HG02798 (cell line): Measurements from ENCODE around the gene BCL7C.
A peak's percentile ranks its signal among the peaks of the same experiment; 100 is the strongest.

Experiments used
- ATAC-seq: cut with Tn5 transposase; IDR thresholded peaks from one replicate; pipeline ENCODE4 v1.9.1; 2021; ENCODE audit warnings: mild to moderate bottlenecking; ENCODE audit not compliant: unreplicated experiment, poor library complexity

Gene BCL7C

GRCh38 chr16:30922960-30923535 is 29.2 kb upstream of the BCL7C start:
- peak; percentile 75 for ATAC-seq

DNA sequence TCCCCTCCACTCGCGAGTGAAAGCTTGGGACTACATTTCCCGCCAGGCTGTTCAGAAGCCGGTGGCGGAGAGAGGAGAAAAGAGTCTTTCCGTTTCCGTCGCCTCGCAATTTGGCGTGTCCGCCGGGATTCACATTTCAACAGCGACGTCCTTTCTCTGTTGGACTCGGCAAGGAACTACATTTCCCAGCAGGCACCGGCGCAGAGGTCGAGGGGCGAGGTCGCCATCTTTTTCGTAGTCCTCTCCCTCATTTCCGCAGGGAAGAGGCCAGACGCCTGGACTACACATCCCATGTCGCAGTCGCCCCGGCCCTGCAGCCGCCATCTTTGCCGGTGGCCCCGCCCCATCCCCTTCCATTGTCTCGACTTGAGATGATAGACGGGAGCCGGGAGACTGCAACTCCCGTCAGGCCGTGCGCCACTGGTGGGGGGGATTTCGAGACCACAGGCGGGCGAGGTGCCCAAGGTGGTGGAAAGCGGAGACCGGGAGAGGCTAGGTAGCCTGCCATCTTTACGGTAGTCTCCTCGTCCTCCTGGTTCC is 28.6 kb upstream of the BCL7C start:
- peak; percentile 79 for ATAC-seq

DNA sequence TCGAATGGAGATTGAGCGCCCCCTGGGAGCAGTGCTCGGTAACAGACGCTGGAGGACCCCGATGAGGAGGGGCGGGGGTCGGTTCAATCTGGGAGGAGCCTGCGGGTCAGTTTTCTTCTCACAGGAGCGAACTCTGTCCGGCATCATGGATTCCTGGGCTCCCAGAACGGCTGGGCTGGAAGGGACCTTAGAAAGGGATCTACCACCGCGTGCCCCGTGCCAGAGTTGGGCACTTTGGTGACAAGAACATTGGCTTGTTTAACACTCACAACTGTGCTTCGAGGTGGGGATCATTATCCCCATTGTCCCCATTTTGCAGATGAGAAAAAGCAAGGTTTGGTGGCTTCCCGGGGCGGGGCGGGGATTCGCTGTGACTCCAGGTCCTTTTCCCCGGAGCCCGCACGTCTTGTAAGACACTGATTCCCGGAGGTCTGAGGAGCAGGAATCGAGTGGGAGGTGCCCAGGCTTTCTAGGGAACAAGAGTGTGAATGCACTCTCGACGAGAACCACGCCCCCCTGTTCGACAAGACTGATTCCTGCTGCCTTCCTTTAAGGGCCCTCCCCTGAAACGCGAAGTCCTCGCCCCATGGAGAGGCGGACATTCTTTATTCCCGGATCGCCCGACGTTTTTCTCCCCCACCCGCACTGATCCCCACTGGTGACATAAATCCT is 28.0 kb upstream of the BCL7C start:
- no peak for ATAC-seq

DNA sequence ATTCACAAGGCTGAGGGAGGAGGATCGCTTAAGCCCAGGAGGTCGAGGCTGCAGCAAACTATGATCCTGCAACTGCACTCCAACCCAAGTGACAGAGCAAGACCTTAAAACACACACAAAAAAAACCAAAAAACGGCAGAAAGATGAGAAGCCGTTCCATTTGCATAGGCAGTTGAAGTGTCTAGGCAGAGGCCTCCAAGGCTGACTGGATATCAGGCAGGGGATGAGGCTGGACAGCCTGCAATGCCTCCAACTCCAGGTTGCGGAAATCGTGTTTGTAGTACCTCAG is 27.5 kb upstream of the BCL7C start:
- ATAC-seq: no peak

DNA sequence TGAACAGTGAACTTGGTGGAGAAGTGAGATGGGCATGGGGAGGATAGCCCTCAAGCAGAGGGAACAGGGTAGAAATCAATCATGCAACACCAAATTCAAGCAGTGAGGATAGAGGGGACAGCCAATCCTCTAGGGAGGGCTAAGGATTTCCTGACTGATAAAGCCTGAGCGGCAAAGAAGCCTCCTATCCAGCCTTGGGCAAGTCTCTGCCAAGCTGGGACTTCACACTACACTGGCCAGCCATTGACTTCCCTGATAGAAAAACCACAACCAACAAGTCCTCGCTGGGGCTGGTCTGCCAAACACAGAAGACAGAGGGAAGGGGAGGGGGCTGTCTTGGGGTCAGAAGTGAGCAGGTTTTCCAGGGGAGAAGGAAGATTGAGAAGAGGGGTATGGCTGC is 27.0 kb upstream of the BCL7C start:
- ATAC-seq: no peak

DNA sequence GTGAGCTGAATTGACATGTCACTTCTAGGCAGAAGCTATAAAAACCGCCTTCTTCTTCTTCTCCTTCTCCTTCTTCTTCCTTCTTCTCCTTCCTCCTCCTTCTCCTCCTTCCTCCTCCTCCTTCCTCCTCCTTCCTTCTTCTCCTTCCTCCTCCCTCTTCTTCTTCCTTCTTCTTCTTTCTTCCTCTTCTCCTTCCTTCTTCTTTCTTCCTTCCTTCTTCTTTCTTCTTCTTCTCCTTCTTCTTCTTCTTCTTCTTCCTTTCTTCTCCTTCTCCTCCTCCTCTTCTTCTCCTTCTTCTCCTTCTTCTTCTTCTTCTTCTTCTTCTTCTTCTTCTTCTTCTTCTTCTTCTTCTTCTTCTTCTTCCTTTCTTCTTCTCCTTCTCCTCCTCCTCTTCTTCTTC is 24.7 kb upstream of the BCL7C start:
- no peak for ATAC-seq

- no peak for ATAC-seq
Measured at GRCh38 chr16:30914830-30915229, 21.0 kb upstream of the BCL7C start.

GRCh38 chr16:30912794-30913412 is 19.0 kb upstream of the BCL7C start:
- ATAC-seq: no peak

- ATAC-seq: no peak
Measured at GRCh38 chr16:30910427-30911029, 16.7 kb upstream of the BCL7C start.

GRCh38 chr16:30907064-30907463 is 13.2 kb upstream of the BCL7C start:
- no peak for ATAC-seq

GRCh38 chr16:30904114-30904780 is 10.4 kb upstream of the BCL7C start:
- no peak for ATAC-seq

- no peak for ATAC-seq
Measured at GRCh38 chr16:30903596-30903995, 9.7 kb upstream of the BCL7C start.

DNA sequence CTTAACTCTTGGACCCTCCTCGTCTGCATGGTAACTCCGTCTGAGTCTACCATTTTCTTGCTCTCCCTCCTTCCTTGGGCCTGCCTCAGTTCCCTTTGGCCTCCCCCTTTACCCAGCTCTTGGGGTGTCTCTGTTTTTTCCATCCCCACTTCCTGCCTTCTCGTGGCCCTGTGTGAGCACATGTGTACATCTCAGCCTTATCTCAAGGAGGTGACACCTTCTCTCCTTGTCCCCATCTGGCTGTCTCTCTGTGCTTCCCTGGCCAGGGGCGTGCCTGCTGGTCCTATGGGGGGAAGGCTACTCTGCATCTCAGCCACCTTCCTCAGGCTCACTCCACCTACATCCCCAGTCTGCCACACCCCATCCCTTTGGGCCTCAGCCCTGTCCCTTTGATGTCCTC is 9.1 kb upstream of the BCL7C start:
- ATAC-seq: no peak

- peak; percentile 80 for ATAC-seq
Measured at GRCh38 chr16:30902029-30902972, 8.4 kb upstream of the BCL7C start.

DNA sequence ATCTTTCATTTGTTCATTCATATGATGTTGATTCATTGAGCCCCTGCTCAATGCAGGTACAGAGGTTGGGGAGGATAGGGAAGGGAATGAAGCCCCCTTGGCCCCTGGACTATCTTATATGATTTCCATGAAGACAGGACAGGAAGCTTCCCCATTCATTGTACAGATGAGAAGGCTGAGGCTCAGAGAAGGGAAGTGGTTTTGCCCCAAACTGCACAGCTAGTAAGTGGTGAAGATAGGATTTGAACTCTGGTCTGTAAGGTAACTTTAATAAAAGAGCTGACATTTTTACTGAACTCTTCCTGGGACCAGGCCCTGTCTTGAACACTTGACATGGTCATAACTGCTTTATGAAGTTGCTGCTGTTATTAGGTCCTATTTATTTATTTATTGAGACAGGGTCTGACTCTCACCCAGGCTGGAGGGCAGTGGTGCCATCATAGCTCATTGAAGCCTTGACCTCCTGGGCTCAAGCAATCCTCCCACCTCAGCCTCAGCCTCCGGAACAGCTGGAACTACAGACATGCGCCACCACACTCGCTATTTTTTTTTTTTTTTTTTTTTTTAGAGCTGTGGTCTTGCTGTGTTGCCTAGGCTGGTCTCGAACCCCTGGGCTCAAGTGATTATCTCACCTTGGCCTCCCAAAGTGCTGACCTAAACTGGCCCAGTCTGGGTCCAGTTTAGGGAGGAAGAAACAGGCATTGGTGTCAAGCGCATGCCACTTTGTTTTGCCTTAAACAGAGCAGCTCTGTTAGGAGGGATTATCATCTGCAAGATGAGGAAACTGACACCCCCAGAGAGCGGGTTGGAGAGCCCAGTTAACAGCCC is 7.5 kb upstream of the BCL7C start:
- no peak for ATAC-seq

DNA sequence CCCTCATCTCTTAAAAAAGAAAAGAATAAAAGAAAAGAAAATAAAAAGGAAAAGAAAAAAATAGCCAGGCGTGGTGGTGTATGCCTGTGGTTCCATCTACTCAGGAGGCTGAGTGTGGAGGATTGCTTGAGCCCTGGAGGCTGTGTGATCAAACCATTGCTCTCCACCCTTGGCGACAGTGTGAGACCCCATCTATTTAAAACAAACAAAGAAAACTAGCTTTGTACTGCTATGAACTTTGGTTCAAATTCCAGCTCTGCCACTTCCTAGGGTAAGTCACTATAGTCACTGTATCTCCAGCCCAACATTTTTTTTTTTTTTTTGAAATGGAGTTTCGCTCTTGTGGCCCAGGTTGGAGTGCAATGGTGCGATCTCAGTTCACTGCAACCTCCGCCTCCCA is 6.7 kb upstream of the BCL7C start:
- ATAC-seq: no peak

DNA sequence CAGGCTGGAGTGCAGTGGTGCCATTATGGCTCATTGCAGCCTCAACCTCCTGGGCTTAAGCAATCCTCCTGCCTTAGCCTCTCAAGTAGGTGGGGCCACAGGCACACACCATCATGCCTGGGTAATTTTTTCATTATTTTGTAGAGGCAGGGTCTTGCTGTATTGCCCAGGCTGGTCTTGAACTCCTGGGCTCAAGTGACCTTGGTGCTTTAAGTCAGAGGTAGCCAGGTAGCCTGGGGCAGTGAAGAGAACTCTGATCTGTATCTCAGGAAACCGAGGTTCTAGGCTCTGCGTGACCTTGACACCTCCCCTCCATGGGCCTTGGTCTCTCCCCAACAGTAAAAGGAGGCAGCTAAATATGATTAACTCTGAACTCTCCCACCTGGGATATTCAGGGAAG is 5.9 kb upstream of the BCL7C start:
- ATAC-seq: no peak

GRCh38 chr16:30896889-30897733 is 3.2 kb upstream of the BCL7C start:
- ATAC-seq: peak; percentile 41
